ENCODE data around the gene CDH4. TPM values are rescaled to one million over a fixed set of nuclear protein-coding genes. Genes with fewer than 3 reads are reported as not detected.

The CDH4 gene
- total and polyA plus RNA-seq, 9 of the 15 experiments (the other 6 are each of a cell fraction or from before 2014, with no cell fraction given) = 0.04 TPM; not detected in 8

- Histone ChIP-seq H3K79me2 (ENCODE audit: control insufficient read depth, insufficient read depth, low read length) (no peaks in the 10 kb centered on the region), H4K20me1 (replicated peaks; ENCODE audit: control insufficient read depth, insufficient read depth, low read length) (no peaks in the 10 kb centered on the region), H3K4me1 (replicated peaks in 1 of 2; ENCODE audit: control insufficient read depth in 2 of 2, insufficient read depth in 2 of 2, low read length in 2 of 2) (peaks cover 0 to 6% of the 10 kb centered on the region in 2 experiments; a peak in 1 of 5 replicates), H2AFZ (ENCODE audit: low read depth, low read length) (no peak overlapping the region), H3K36me3 (ENCODE audit: control insufficient read depth, insufficient read depth, low read length) (peaks cover 32% of the 10 kb centered on the region; the same call in 1 of the 3 replicates), H3K9ac (ENCODE audit: insufficient read depth in 1 of 2, low read depth in 2 of 2, low read length in 2 of 2) (peak overlapping the region in 1 of 2 experiments; percentile 52; a peak in 1 of 4 replicates), H3K9me1 (ENCODE audit: control insufficient read depth, insufficient read depth, low read length) (no peaks in the 10 kb centered on the region), H3K4me3 (no peak overlapping the region), H3K27ac (ENCODE audit: extremely low read depth, low read depth, low read length) (no peak overlapping the region), H3K9me3 (replicated peaks; ENCODE audit: control insufficient read depth, insufficient read depth, low read depth, low read length) (no peaks in the 10 kb centered on the region), H3K4me2 (ENCODE audit: insufficient read depth, low read length) (no peak overlapping the region), H3K27me3 (ENCODE audit: control insufficient read depth in 2 of 2, insufficient read depth in 2 of 2, low read length in 2 of 2) (no peaks in the 10 kb centered on the region)
- intact Hi-C loops (cut with micrococcal nuclease) = no loop called here
- WGBS (ENCODE audit: insufficient coverage, low coverage, missing lambda C conversion rate) = 94% methylated on average over 24 of the region's 25 CpGs
- BruUV-seq (replicated peaks) = no TSS peak
- in situ Hi-C loops (cut with MboI) = no loop called here
- ATAC-seq = no peak
- no peak for FAIRE-seq
- ChIA-PET POLR2A (no interaction called here), CTCF (ENCODE audit: low intra/inter-chr PET ratio) (no interaction called here)
- no peak for DNase-seq (ENCODE audit: extremely low read depth in 1 of 4, low spot score in 3 of 4)
- no peak for TF ChIP-seq TEAD4 (IDR thresholded peaks at IDR 0.05; ENCODE audit: low read length)
- TF ChIP-seq TEAD4 (CRISPR knock-in tag; IDR thresholded peaks at IDR 0.05; ENCODE audit: borderline replicate concordance) = no peak
- TF ChIP-seq ZKSCAN3 (CRISPR knock-in tag; IDR thresholded peaks at IDR 0.05) = no peak
- TF ChIP-seq ZNF384 (IDR thresholded peaks at IDR 0.05; ENCODE audit: low read depth, low read length) = no peak
- TF ChIP-seq ZBTB5 (IDR thresholded peaks at IDR 0.05) = no peak
- TF ChIP-seq HNRNPK (IDR thresholded peaks at IDR 0.05; ENCODE audit: low read depth, low read length, poor library complexity, severe bottlenecking) = no peak
- TF ChIP-seq CHD4 (IDR thresholded peaks at IDR 0.05; ENCODE audit: insufficient read depth, insufficient replicate concordance, low read depth, low read length, poor library complexity, severe bottlenecking) = no peak
- TF ChIP-seq, protein P1, sequence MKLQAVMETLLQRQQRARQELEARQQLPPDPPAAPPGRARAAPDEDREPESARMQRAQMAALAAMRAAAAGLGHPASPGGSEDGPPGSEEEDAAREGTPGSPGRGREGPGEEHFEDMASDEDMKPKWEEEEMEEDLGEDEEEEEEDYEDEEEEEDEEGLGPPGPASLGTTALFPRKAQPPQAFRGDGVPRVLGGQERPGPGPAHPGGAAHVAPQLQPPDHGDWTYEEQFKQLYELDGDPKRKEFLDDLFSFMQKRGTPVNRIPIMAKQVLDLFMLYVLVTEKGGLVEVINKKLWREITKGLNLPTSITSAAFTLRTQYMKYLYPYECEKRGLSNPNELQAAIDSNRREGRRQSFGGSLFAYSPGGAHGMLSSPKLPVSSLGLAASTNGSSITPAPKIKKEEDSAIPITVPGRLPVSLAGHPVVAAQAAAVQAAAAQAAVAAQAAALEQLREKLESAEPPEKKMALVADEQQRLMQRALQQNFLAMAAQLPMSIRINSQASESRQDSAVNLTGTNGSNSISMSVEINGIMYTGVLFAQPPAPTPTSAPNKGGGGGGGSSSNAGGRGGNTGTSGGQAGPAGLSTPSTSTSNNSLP (IDR thresholded peaks at IDR 0.05; ENCODE audit: borderline replicate concordance, low read depth, low read length) = no peak
- TF ChIP-seq SETDB1 (IDR thresholded peaks at IDR 0.05; ENCODE audit: low read length) = no peak
- no peak for TF ChIP-seq ADNP (tag; IDR thresholded peaks at IDR 0.05)
- TF ChIP-seq, protein P2, sequence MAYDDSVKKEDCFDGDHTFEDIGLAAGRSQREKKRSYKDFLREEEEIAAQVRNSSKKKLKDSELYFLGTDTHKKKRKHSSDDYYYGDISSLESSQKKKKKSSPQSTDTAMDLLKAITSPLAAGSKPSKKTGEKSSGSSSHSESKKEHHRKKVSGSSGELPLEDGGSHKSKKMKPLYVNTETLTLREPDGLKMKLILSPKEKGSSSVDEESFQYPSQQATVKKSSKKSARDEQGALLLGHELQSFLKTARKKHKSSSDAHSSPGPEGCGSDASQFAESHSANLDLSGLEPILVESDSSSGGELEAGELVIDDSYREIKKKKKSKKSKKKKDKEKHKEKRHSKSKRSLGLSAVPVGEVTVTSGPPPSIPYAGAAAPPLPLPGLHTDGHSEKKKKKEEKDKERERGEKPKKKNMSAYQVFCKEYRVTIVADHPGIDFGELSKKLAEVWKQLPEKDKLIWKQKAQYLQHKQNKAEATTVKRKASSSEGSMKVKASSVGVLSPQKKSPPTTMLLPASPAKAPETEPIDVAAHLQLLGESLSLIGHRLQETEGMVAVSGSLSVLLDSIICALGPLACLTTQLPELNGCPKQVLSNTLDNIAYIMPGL (CRISPR knock-in tag; IDR thresholded peaks at IDR 0.05) = no peak
- TF ChIP-seq NCOA6 (IDR thresholded peaks at IDR 0.05) = no peak
Observed at GRCh38 chr20:61973515-61974356, 721.7 kb downstream of the CDH4 start.
